Measurements from ENCODE around the gene KRABD2.

GRCh38 chr17:8391711-8392110 lies 15.2 kb upstream of the KRABD2 start:
- TF ChIP-seq, protein P1, sequence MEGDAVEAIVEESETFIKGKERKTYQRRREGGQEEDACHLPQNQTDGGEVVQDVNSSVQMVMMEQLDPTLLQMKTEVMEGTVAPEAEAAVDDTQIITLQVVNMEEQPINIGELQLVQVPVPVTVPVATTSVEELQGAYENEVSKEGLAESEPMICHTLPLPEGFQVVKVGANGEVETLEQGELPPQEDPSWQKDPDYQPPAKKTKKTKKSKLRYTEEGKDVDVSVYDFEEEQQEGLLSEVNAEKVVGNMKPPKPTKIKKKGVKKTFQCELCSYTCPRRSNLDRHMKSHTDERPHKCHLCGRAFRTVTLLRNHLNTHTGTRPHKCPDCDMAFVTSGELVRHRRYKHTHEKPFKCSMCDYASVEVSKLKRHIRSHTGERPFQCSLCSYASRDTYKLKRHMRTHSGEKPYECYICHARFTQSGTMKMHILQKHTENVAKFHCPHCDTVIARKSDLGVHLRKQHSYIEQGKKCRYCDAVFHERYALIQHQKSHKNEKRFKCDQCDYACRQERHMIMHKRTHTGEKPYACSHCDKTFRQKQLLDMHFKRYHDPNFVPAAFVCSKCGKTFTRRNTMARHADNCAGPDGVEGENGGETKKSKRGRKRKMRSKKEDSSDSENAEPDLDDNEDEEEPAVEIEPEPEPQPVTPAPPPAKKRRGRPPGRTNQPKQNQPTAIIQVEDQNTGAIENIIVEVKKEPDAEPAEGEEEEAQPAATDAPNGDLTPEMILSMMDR (conservative IDR thresholded peaks at IDR 0.05; ENCODE audit: low read length): no peak
- no peak for TF ChIP-seq EZH2phosphoT487 (IDR thresholded peaks at IDR 0.05; ENCODE audit: borderline replicate concordance, low read depth, low read length)

All from OCI-LY7 (cell line).